Measurements from ENCODE around the gene PAQR8. TPM values are rescaled to one million over a fixed set of nuclear protein-coding genes. Genes with fewer than 3 reads are reported as not detected.
A peak's percentile ranks its signal among the peaks of the same experiment; 100 is the strongest.

The PAQR8 gene
- total and polyA plus RNA-seq, 2 donors (not counting 1 experiment from before 2014, with no cell fraction given): 2.6 to 6.1 TPM

- Histone ChIP-seq H3K27ac (ENCODE audit: insufficient read depth, low read length) (peak overlapping the region; percentile 78), H3K4me2 (ENCODE audit: extremely low read depth, insufficient read depth, low read length) (peak overlapping the region; percentile 76)
Observed at GRCh38 chr6:52351879-52352238, 10.1 kb upstream of the PAQR8 start.

GRCh38 chr6:52352239-52353018, 9.5 kb upstream of the PAQR8 start:
- Histone ChIP-seq H3K4me2 (ENCODE audit: extremely low read depth, insufficient read depth, low read length) (peak overlapping the region; percentile 76), H3K36me3 (ENCODE audit: control insufficient read depth, insufficient read depth, low read length) (no peaks in the 10 kb centered on the region), H3K79me2 (ENCODE audit: control insufficient read depth, insufficient read depth, low read length) (no peaks in the 10 kb centered on the region), H3K9me3 (ENCODE audit: control insufficient read depth, insufficient read depth, low read depth, low read length) (no peaks in the 10 kb centered on the region), H2AFZ (ENCODE audit: low read length) (peak overlapping the region; percentile 87), H4K20me1 (ENCODE audit: control insufficient read depth, extremely low read depth, insufficient read depth, low read length) (no peaks in the 10 kb centered on the region), H3K9ac (ENCODE audit: insufficient read depth, low read length) (no peak overlapping the region), H3K27ac (ENCODE audit: insufficient read depth, low read length) (peak overlapping the region; percentile 78), H3K27me3 (ENCODE audit: control insufficient read depth, insufficient read depth, low read length) (no peaks in the 10 kb centered on the region), H3K4me3 (replicated peaks in 1 of 4; ENCODE audit: control extremely low read depth in 1 of 4, insufficient read depth in 1 of 4, low read depth in 3 of 4, low read length in 4 of 4) (no peak overlapping the region), H3K4me1 (ENCODE audit: control insufficient read depth, extremely low read depth, insufficient read depth, low read length) (peaks cover 9% of the 10 kb centered on the region)
- TF ChIP-seq CTCF (conservative IDR thresholded peaks at IDR 0.05 in 1 of 2, IDR thresholded peaks at IDR 0.05 in 1 of 2; ENCODE audit: low read depth in 1 of 2, low read length in 2 of 2): no peak
- TF ChIP-seq EZH2 (IDR thresholded peaks at IDR 0.05; ENCODE audit: low read length, missing control alignments): no peak
- peak; percentile 94 to 95 for DNase-seq (ENCODE audit: low read depth in 2 of 2)

More at GRCh38 chr6:52351879-52352238, 10.1 kb upstream of the PAQR8 start:
- no peaks in the 10 kb centered on the region for H4K20me1 ChIP-seq (ENCODE audit: control insufficient read depth, extremely low read depth, insufficient read depth, low read length)
- H3K4me1 ChIP-seq (ENCODE audit: control insufficient read depth, extremely low read depth, insufficient read depth, low read length): peaks cover 9% of the 10 kb centered on the region
- TF ChIP-seq EZH2 (IDR thresholded peaks at IDR 0.05; ENCODE audit: low read length, missing control alignments): no peak
- no peak for TF ChIP-seq CTCF (conservative IDR thresholded peaks at IDR 0.05 in 1 of 2, IDR thresholded peaks at IDR 0.05 in 1 of 2; ENCODE audit: low read depth in 1 of 2, low read length in 2 of 2)
- H3K4me3 ChIP-seq (replicated peaks in 1 of 4; ENCODE audit: control extremely low read depth in 1 of 4, insufficient read depth in 1 of 4, low read depth in 3 of 4, low read length in 4 of 4): no peak overlapping the region
- H3K79me2 ChIP-seq (ENCODE audit: control insufficient read depth, insufficient read depth, low read length): no peaks in the 10 kb centered on the region
- peak overlapping the region; percentile 87 for H2AFZ ChIP-seq (ENCODE audit: low read length)
- H3K36me3 ChIP-seq (ENCODE audit: control insufficient read depth, insufficient read depth, low read length): no peaks in the 10 kb centered on the region
- no peaks in the 10 kb centered on the region for H3K27me3 ChIP-seq (ENCODE audit: control insufficient read depth, insufficient read depth, low read length)
- no peak overlapping the region for H3K9ac ChIP-seq (ENCODE audit: insufficient read depth, low read length)
- DNase-seq (ENCODE audit: low read depth in 2 of 2): no peak
- H3K9me3 ChIP-seq (ENCODE audit: control insufficient read depth, insufficient read depth, low read depth, low read length): no peaks in the 10 kb centered on the region

- Histone ChIP-seq H3K9me3 (ENCODE audit: control insufficient read depth, insufficient read depth, low read depth, low read length) (no peaks in the 10 kb centered on the region), H3K4me3 (replicated peaks in 1 of 4; ENCODE audit: control extremely low read depth in 1 of 4, insufficient read depth in 1 of 4, low read depth in 3 of 4, low read length in 4 of 4) (no peak overlapping the region), H3K79me2 (ENCODE audit: control insufficient read depth, insufficient read depth, low read length) (no peaks in the 10 kb centered on the region), H3K36me3 (ENCODE audit: control insufficient read depth, insufficient read depth, low read length) (no peaks in the 10 kb centered on the region), H3K4me2 (ENCODE audit: extremely low read depth, insufficient read depth, low read length) (no peak overlapping the region), H2AFZ (ENCODE audit: low read length) (no peak overlapping the region), H3K27me3 (ENCODE audit: control insufficient read depth, insufficient read depth, low read length) (no peaks in the 10 kb centered on the region), H3K9ac (ENCODE audit: insufficient read depth, low read length) (no peak overlapping the region), H3K27ac (ENCODE audit: insufficient read depth, low read length) (no peak overlapping the region), H4K20me1 (ENCODE audit: control insufficient read depth, extremely low read depth, insufficient read depth, low read length) (no peaks in the 10 kb centered on the region), H3K4me1 (ENCODE audit: control insufficient read depth, extremely low read depth, insufficient read depth, low read length) (peaks cover 9% of the 10 kb centered on the region)
- DNase-seq (ENCODE audit: low read depth in 2 of 2): no peak
- TF ChIP-seq CTCF (conservative IDR thresholded peaks at IDR 0.05 in 1 of 2, IDR thresholded peaks at IDR 0.05 in 1 of 2; ENCODE audit: low read depth in 1 of 2, low read length in 2 of 2) (no peak), EZH2 (IDR thresholded peaks at IDR 0.05; ENCODE audit: low read length, missing control alignments) (no peak)
Observed at GRCh38 chr6:52356017-52356416, 5.9 kb upstream of the PAQR8 start.
